Neural progenitor cell (in vitro differentiated cells): ENCODE measurements around the gene ULK4. TPM values are rescaled to one million over a fixed set of nuclear protein-coding genes. Genes with fewer than 3 reads are reported as not detected.

ENCODE experiments used
- DNase-seq: peaks from one replicate; pipeline ENCODE4 v3.0.0-alpha.2; 2016; ENCODE audit warnings: low spot score
- H2AFZ ChIP-seq: fragments of 200-600 bp; sonication (generic); replicated peaks from 2 replicates; pipeline ENCODE4 v1.6.1; 2016; ENCODE audit warnings: antibody characterized with exemption
- H3F3A ChIP-seq: fragments of 200-600 bp; sonication (generic); 2 replicates; pipeline ENCODE4 v1.6.1; 2016; ENCODE audit warnings: antibody characterized with exemption, low read depth
- H3K27ac ChIP-seq: fragments of 200-600 bp; sonication (generic); 2 replicates; pipeline ENCODE4 v1.5.1; 2016; ENCODE audit warnings: mild to moderate bottlenecking
- H3K27me3 ChIP-seq: fragments of 200-600 bp; sonication (generic); 2 replicates; pipeline ENCODE4 v1.6.1; 2016; ENCODE audit warnings: mild to moderate bottlenecking, moderate library complexity
- H3K36me3 ChIP-seq: fragments of 200-600 bp; sonication (generic); 2 replicates; pipeline ENCODE4 v1.5.1; 2016
- H3K4me1 ChIP-seq: fragments of 200-600 bp; sonication (generic); 2 replicates; pipeline ENCODE4 v1.6.1; 2016; ENCODE audit warnings: mixed run types
- H3K4me2 ChIP-seq: fragments of 200-600 bp; sonication (generic); 2 replicates; pipeline ENCODE4 v1.6.1; 2016
- H3K4me3 ChIP-seq: fragments of 200-600 bp; sonication (generic); 2 replicates; pipeline ENCODE4 v1.5.1; 2016
- H3K79me2 ChIP-seq: fragments of 200-600 bp; sonication (generic); 2 replicates; pipeline ENCODE4 v1.6.1; 2016; ENCODE audit warnings: low read depth
- H3K9ac ChIP-seq: fragments of 200-600 bp; sonication (generic); 2 replicates; pipeline ENCODE4 v1.6.1; 2016
- H3K9me3 ChIP-seq: fragments of 200-600 bp; sonication (generic); 2 replicates; pipeline ENCODE4 v1.5.1; 2016; ENCODE audit warnings: low read depth
- H4K20me1 ChIP-seq: fragments of 200-600 bp; sonication (generic); 2 replicates; pipeline ENCODE4 v1.6.1; 2016; ENCODE audit warnings: low read depth
- H3K27ac Mint-ChIP-seq: 3 replicates; pipeline ENCODE4 v1.8.0; 2021; ENCODE audit warnings: mixed read lengths
- H3K27me3 Mint-ChIP-seq: 2 replicates; pipeline ENCODE4 v1.8.0; 2022; ENCODE audit warnings: low read depth, mild to moderate bottlenecking, inconsistent platforms, moderate library complexity, mixed read lengths; ENCODE audit not compliant: insufficient read depth
- H3K36me3 Mint-ChIP-seq: 3 replicates; pipeline ENCODE4 v1.8.0; 2021; ENCODE audit warnings: mixed read lengths
- H3K4me1 Mint-ChIP-seq: 3 replicates; pipeline ENCODE4 v1.8.0; 2021; ENCODE audit warnings: mixed read lengths
- H3K4me3 Mint-ChIP-seq: 3 replicates; pipeline ENCODE4 v1.8.0; 2021; ENCODE audit warnings: mild to moderate bottlenecking, moderate library complexity, mixed read lengths
- H3K9me3 Mint-ChIP-seq: 3 replicates; pipeline ENCODE4 v1.8.0; 2020; ENCODE audit warnings: mixed read lengths
- EZH2 ChIP-seq: fragments of 200-600 bp; sonication (generic); IDR thresholded peaks from 2 replicates; pipeline ENCODE4 v1.6.1; 2017; ENCODE audit warnings: antibody characterized with exemption, mild to moderate bottlenecking, moderate library complexity
- EZH2phosphoT487 ChIP-seq: fragments of 200-600 bp; sonication (generic); IDR thresholded peaks from 2 replicates; pipeline ENCODE4 v1.6.1; 2017; ENCODE audit warnings: antibody characterized with exemption
- total RNA-seq: library from RNA; depleted of rRNA; stranded (reverse); fragments of >200 nt; gene quantifications from 2 replicates; pipeline ENCODE4 v1.2.3, GENCODE V29; 2015; ENCODE audit warnings: low replicate concordance
- TF ChIP-seq, protein P1 (sequence below): fragments of 200-600 bp; sonication (generic); IDR thresholded peaks from 2 replicates; pipeline ENCODE4 v1.5.1; 2017; ENCODE audit warnings: antibody characterized with exemption, mild to moderate bottlenecking

The ULK4 gene
- total RNA-seq, 1 donor from 2014 or later, result 33.0 TPM

DNA sequence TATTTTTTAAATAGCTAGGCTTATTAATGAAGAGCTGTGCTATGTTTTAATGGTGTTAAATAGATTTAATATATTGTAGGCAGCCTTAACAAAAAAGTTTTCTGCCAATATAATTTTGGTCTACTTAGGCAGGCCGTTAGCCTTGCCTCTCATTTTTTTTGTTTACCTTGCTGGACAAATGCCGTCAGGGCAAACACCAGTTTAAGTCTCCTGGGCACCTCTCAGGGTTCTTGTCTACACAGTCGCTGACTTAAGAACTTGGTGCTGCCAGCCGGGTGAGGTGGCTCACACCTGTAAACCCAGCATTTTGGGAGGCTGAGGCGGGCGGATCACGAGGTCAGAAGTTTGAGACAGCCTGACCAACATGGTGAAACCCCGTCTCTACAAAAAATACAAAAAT, 153.3 kb downstream of the ULK4 start:
- TF ChIP-seq, protein P1, sequence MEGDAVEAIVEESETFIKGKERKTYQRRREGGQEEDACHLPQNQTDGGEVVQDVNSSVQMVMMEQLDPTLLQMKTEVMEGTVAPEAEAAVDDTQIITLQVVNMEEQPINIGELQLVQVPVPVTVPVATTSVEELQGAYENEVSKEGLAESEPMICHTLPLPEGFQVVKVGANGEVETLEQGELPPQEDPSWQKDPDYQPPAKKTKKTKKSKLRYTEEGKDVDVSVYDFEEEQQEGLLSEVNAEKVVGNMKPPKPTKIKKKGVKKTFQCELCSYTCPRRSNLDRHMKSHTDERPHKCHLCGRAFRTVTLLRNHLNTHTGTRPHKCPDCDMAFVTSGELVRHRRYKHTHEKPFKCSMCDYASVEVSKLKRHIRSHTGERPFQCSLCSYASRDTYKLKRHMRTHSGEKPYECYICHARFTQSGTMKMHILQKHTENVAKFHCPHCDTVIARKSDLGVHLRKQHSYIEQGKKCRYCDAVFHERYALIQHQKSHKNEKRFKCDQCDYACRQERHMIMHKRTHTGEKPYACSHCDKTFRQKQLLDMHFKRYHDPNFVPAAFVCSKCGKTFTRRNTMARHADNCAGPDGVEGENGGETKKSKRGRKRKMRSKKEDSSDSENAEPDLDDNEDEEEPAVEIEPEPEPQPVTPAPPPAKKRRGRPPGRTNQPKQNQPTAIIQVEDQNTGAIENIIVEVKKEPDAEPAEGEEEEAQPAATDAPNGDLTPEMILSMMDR, result no peak
- no peak for TF ChIP-seq EZH2phosphoT487
- TF ChIP-seq EZH2, result no peak
- Mint-ChIP-seq H3K4me3 (no peak overlapping the region), H3K4me1 (no peaks in the 10 kb centered on the region), H3K27me3 (peaks cover under 1% of the 10 kb centered on the region), H3K9me3 (no peaks in the 10 kb centered on the region), H3K27ac (no peak overlapping the region), H3K36me3 (no peaks in the 10 kb centered on the region)
- no peaks in the 10 kb centered on the region for H4K20me1 ChIP-seq
- no peak overlapping the region for H3K4me3 ChIP-seq
- no peaks in the 10 kb centered on the region for H3K79me2 ChIP-seq
- H3K9me3 ChIP-seq, result no peaks in the 10 kb centered on the region
- H3K4me1 ChIP-seq, result no peaks in the 10 kb centered on the region
- H3K27ac ChIP-seq, result no peak overlapping the region
- H2AFZ ChIP-seq, result no peak overlapping the region
- H3K4me2 ChIP-seq, result no peak overlapping the region
- DNase-seq, result no peak
- H3K27me3 ChIP-seq, result no peaks in the 10 kb centered on the region
- no peak overlapping the region for H3K9ac ChIP-seq
- no peaks in the 10 kb centered on the region for H3F3A ChIP-seq
- no peaks in the 10 kb centered on the region for H3K36me3 ChIP-seq

DNA sequence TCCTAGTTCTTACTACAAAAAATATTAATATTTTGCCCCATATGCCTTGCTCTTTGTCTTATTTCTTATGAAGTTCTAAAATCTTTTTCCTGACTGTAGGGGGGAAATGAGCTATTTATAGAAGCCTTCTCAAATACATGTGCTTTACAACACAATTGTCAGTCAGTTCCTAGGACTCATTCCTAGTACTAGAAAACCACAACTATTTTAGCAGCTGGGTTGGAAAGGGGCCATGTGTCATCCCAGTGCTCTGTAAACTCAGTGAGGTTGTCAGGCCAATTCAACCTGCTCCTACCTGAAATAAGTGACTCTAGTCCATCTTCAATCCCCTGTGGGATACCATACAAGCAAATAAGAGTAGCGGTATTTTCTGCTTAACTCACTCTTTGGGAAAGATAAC, 153.8 kb downstream of the ULK4 start:
- no peaks in the 10 kb centered on the region for H3F3A ChIP-seq
- Mint-ChIP-seq H3K27me3 (no peaks in the 10 kb centered on the region), H3K36me3 (no peaks in the 10 kb centered on the region), H3K27ac (no peak overlapping the region), H3K4me1 (no peaks in the 10 kb centered on the region), H3K9me3 (no peaks in the 10 kb centered on the region), H3K4me3 (no peak overlapping the region)
- no peak for DNase-seq
- no peak overlapping the region for H3K27ac ChIP-seq
- no peak for TF ChIP-seq EZH2
- TF ChIP-seq, protein P1, result no peak
- no peak for TF ChIP-seq EZH2phosphoT487
- H3K36me3 ChIP-seq, result no peaks in the 10 kb centered on the region
- no peak overlapping the region for H3K9ac ChIP-seq
- H3K9me3 ChIP-seq, result no peaks in the 10 kb centered on the region
- H3K4me1 ChIP-seq, result no peaks in the 10 kb centered on the region
- H4K20me1 ChIP-seq, result no peaks in the 10 kb centered on the region
- no peak overlapping the region for H2AFZ ChIP-seq
- no peaks in the 10 kb centered on the region for H3K27me3 ChIP-seq
- no peaks in the 10 kb centered on the region for H3K79me2 ChIP-seq
- no peak overlapping the region for H3K4me2 ChIP-seq
- H3K4me3 ChIP-seq, result no peak overlapping the region

DNA sequence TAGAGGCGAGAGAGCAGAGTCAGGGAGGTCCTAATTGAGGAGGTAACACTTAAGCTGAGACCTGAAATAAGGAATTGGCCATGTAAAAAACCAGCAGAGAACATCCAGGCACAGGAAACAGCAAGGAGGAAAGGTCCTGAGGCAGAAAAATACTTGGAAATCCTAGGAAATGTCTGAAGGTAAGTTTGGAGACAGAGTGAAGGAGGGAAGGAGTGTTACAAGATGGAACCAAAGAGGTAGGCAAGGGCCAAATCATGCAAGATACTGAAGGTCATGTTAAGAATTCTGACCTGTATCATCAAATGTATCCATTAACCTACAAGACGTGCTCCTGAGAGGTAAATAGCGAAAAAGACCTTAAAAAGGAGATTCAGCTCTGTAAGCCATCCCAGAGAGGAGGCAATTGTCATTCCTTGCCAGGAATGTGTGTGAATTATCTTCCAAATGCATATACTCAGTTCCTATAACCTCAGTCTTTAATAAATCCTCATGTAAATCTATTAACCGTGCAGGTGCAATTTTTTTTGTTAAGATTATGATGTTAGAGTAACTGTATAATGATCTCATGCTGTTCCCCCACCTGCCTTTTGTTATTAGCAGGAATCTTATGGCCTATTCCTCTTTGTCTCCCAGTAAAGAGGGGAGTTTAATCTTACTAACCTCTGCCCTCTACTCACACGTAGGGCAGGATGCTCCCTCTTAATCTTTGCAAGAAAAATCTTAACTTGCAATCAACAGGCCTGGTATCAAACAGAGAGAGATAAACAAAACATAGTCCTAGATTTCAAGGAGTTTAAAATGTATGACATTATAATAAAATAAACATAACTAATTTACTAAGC, 166.9 kb downstream of the ULK4 start:
- peaks cover 24% of the 10 kb centered on the region for H3K4me1 ChIP-seq
- no peak overlapping the region for H2AFZ ChIP-seq
- H3K9ac ChIP-seq, result no peak overlapping the region
- no peaks in the 10 kb centered on the region for H4K20me1 ChIP-seq
- no peak for TF ChIP-seq EZH2phosphoT487
- no peak overlapping the region for H3K27ac Mint-ChIP-seq
- H3K4me2 ChIP-seq, result peak overlapping the region; percentile 40
- DNase-seq, result peak; percentile 17
- no peaks in the 10 kb centered on the region for H3K79me2 ChIP-seq
- peak overlapping the region; percentile 18 for H3K27ac ChIP-seq
- no peaks in the 10 kb centered on the region for H3K36me3 ChIP-seq
- H3K27me3 Mint-ChIP-seq, result no peaks in the 10 kb centered on the region
- H3K9me3 Mint-ChIP-seq, result no peaks in the 10 kb centered on the region
- H3K27me3 ChIP-seq, result no peaks in the 10 kb centered on the region
- no peak overlapping the region for H3K4me3 Mint-ChIP-seq
- no peaks in the 10 kb centered on the region for H3K9me3 ChIP-seq
- peaks cover 4% of the 10 kb centered on the region for H3K36me3 Mint-ChIP-seq
- H3F3A ChIP-seq, result peaks cover 13% of the 10 kb centered on the region
- H3K4me1 Mint-ChIP-seq, result no peaks in the 10 kb centered on the region
- H3K4me3 ChIP-seq, result no peak overlapping the region

GRCh38 chr3:41792806-41793205, 169.1 kb downstream of the ULK4 start:
- Mint-ChIP-seq H3K27ac (no peak overlapping the region), H3K4me1 (no peaks in the 10 kb centered on the region)
- no peak for DNase-seq

More at GRCh38 chr3:41792806-41793205, 169.1 kb downstream of the ULK4 start:
- Histone ChIP-seq H3K27me3 (no peaks in the 10 kb centered on the region), H2AFZ (no peak overlapping the region), H3K4me1 (peaks cover 24% of the 10 kb centered on the region), H3K9me3 (no peaks in the 10 kb centered on the region), H4K20me1 (no peaks in the 10 kb centered on the region), H3K79me2 (no peaks in the 10 kb centered on the region), H3K4me3 (no peak overlapping the region), H3F3A (peaks cover 13% of the 10 kb centered on the region), H3K4me2 (no peak overlapping the region), H3K36me3 (no peaks in the 10 kb centered on the region), H3K9ac (no peak overlapping the region), H3K27ac (no peak overlapping the region)
- Mint-ChIP-seq H3K9me3 (no peaks in the 10 kb centered on the region), H3K36me3 (peaks cover 7% of the 10 kb centered on the region), H3K4me3 (no peak overlapping the region), H3K27me3 (no peaks in the 10 kb centered on the region)
- no peak for TF ChIP-seq EZH2phosphoT487
- no peak for TF ChIP-seq EZH2
- TF ChIP-seq, protein P1, result no peak
